Epithelial cell of esophagus (primary cell): ENCODE measurements around the gene CRLF1.

ENCODE experiments used
- DNase-seq: peaks from one replicate; pipeline ENCODE4 v3.0.0; 2010; ENCODE audit warnings: low read depth
- H3K4me3 ChIP-seq: 2 replicates; pipeline ENCODE4 v1.5.1; 2011; ENCODE audit warnings: mild to moderate bottlenecking, low read length, control low read depth
- TF ChIP-seq, protein P1 (sequence below): IDR thresholded peaks from 2 replicates; pipeline ENCODE4 v1.5.1; 2011; ENCODE audit warnings: low read depth, mild to moderate bottlenecking, low read length, control low read depth, inconsistent platforms; ENCODE audit not compliant: insufficient read depth; ENCODE audit errors: missing control alignments

CRLF1 gene

DNA sequence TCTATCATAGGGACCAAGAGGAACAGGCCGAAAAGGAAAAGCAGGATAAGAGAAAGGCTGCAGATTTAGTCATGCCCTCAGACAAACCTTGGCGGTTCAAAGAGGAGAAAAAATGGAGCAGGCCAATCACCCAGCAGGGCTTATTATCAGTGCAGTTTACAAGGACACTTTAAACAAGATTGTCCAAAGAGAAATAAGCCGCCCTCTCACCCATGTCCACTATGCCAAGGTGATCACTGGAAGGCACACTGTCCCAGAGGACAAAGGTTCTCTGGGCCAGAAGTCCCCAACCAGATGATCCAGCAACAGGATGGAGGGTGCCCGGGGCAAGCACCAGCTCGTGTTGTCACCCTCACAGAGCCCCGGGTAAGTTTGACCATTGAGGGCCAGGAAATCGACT is 26.3 kb downstream of the CRLF1 start:
- TF ChIP-seq, protein P1, sequence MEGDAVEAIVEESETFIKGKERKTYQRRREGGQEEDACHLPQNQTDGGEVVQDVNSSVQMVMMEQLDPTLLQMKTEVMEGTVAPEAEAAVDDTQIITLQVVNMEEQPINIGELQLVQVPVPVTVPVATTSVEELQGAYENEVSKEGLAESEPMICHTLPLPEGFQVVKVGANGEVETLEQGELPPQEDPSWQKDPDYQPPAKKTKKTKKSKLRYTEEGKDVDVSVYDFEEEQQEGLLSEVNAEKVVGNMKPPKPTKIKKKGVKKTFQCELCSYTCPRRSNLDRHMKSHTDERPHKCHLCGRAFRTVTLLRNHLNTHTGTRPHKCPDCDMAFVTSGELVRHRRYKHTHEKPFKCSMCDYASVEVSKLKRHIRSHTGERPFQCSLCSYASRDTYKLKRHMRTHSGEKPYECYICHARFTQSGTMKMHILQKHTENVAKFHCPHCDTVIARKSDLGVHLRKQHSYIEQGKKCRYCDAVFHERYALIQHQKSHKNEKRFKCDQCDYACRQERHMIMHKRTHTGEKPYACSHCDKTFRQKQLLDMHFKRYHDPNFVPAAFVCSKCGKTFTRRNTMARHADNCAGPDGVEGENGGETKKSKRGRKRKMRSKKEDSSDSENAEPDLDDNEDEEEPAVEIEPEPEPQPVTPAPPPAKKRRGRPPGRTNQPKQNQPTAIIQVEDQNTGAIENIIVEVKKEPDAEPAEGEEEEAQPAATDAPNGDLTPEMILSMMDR = no peak
- no peak overlapping the region for H3K4me3 ChIP-seq

DNA sequence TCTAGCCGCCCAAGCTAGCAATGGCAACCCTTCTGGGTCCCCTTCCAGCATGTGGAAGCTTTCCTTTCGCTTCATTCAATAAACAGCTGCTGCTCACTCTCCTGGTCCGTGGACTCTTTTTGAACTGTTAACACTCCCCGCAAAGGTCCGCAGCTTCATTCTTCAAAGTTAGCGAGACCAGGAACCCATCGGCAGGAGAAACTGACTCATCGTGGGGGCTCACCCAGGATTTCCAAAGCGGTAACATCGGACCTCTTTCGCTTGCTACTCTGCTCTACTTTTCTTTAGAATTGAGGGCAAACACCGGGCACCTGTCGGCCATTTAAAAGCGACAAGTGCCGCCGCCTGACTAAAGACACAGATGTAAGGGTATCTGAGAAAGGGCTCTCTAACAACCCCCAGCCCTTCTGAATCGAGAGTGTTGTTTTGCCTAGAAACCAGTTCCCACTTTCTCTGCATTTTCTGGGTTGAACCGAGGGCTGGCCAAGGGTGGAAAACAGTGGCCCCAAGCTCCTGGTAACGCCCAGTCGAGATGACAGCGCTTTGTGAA is 29.2 kb downstream of the CRLF1 start:
- no peak for DNase-seq
- H3K4me3 ChIP-seq = no peak overlapping the region
- TF ChIP-seq, protein P1 = no peak

More for the DNA sequence above, 26.3 kb downstream of the CRLF1 start:
- DNase-seq = no peak

DNA sequence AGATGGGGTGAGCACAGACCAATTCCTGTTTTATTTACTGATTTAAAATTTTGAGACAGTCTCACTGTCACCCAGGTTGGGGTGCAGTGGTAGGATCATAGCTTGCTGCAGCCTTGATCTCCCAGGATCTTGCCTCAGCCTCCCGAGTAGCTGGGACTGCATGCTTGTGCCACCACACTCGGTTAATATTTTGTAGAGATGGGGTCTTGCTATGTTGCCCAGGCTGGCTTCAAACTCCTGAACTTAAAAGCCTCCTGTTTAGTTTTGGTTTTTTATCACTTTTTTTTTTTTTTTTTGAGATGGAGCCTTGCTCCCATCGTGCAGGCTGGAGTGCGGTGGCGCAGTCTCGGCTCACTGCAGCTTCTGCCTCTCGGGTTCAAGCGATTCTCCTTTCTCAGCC is 30.2 kb downstream of the CRLF1 start:
- H3K4me3 ChIP-seq = no peak overlapping the region
- TF ChIP-seq, protein P1 = no peak
- no peak for DNase-seq

DNA sequence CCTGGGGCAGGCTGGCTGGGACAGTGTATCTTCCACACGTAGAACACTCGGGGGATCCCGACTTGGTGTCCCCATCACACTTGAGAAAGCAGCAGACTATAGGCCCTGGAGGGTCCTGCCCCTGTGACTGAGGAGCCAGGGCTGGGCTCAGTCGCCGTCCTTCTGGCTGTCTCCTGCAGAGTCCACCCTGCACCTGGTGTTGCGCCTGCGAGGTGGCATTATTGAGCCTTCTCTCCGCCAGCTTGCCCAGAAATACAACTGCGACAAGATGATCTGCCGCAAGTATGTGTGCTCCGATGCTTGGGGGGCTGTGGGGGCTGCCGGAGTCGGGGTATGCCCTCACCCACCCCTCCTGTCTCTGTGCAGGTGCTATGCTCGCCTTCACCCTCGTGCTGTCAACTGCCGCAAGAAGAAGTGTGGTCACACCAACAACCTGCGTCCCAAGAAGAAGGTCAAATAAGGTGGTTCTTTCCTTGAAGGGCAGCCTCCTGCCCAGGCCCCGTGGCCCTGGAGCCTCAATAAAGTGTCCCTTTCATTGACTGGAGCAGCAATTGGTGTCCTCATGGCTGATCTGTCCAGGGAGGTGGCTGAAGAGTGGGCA is 31.8 kb downstream of the CRLF1 start:
- DNase-seq = no peak
- TF ChIP-seq, protein P1 = no peak
- H3K4me3 ChIP-seq = no peak overlapping the region

DNA sequence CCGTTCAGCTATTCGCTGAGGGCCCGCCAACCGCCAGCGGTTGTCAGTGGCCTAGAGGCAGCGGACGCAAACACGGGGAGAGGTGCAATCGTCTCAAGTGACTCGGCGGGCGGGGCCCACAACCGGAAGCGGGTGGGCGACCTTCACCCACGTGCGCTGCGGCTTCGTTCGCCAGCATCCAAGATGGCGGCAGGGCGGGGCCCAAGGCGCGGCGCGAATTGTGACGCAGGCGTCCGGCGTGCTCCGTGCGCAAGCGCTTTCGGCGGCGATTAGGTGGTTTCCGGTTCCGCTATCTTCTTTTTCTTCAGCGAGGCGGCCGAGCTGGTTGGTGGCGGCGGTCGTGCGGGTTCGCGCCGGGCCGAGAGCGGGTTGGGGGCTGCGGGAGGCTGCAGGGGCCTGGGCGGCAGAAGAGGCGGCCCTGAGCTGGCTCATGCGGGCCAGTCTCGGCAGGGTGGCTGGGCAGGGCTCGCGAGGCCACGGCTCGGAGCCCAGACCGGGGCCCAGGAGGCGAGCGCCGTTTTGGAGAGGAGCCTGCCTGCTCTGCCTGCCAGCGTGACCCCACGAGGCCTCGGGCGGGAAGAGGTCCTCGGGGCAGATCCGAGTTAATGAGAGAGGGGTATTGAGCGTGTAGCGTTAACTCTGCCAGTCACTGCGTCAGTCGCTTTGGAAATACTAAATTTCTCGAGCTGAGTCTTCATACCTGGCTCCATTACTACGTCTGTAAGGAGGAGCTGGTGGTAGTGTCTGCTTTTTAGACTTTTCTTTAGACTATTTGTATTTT is 34.8 kb downstream of the CRLF1 start, which contains the start of gene UBA52:
Gene UBA52, plus strand, starts transcription at position 294 of the 781 bp plus-strand sequence. CDS start 1,444 bp downstream, outside the sequence.
- TF ChIP-seq, protein P1 = no peak
- DNase-seq = peak; percentile 99
- peak within 1 kb of the TSS; percentile 98 for H3K4me3 ChIP-seq

DNA sequence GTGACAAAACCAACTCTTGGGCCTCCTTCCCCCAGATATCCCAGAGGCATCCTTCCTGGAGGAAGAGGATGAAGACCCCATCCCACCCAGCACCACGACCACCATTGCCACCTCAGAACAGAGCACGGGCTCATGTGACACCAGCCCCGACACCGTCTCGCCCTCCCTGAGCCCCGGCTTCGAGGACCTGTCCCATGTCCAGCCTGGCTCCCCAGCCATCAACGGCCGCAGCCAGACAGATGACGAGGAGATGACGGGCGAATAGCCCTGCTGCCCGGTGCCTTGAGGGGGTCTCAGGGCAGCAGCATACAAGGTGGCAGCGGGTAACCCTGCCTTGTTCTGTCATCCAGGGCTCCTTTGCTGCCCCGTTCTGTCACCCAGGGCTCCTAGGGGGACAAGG is 38.2 kb downstream of the CRLF1 start:
- no peak for DNase-seq
- TF ChIP-seq, protein P1 = no peak
- H3K4me3 ChIP-seq = no peak overlapping the region
